Left renal cortex interstitium (tissue), 4 donors: ENCODE measurements around the gene NBAS. TPM values are rescaled to one million over a fixed set of nuclear protein-coding genes. Genes with fewer than 3 reads are reported as not detected.
"Not testable (repeated sequence)": the region's sequence is repeated elsewhere in the genome, so short reads cannot be mapped to it uniquely, and the experiment has no call there.

Experiments used
- DNase-seq, 4 donors: peaks; one replicate each; pipeline ENCODE4 v3.0.0-alpha.2; 2013; ENCODE audit warnings: low read depth in 4 of 4, low spot score in 2 of 4, missing footprints in 1 of 4
- polyA plus RNA-seq, 4 donors: library from polyadenylated mRNA; unstranded; fragments of 120-200 nt; gene quantifications; one replicate each; pipeline ENCODE4 v1.2.1, GENCODE V29; 2013; ENCODE audit not compliant: insufficient read length in 4 of 4

NBAS gene
- polyA plus RNA-seq, 4 donors: 59.5 to 62.8 (median 61.5) TPM

DNA sequence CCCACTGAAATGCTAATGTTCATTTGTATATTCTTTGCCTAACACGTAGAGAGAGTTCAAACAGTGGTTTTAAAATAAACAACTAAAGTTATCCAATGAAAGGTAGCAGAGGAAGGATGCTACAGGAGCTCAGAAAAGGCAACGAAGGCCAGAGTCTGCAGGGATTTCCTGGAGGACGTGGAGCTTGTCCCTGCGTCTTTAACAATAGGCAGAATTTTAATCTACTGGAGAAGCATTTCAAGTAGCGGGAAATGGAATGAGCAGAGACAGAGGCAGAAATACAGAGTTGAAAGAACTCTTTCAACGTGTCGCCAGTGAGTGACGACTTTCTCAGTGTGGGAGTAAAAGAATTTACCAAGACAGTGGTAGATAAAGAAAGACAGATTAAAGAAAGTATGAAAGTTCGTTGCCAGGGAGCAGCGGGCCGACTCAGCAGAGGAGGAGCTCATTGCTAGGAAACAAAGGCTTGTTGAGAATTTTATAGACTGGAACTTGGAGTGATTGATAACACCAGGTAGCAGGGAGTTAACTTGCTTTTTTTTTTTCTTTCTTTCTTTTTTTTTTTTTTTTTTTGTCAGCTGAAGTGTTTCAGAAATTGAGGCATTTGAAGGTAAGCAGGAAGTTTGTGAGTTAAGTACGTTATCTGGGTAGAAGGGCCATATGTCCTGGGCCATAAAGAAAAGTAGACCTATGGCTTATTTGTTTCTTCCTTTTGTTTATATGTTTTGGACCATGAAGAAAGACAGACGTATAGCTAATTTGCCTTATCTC, 625 bp upstream of the NBAS start:
- DNase-seq: peak; percentile 74 to 91 (median 83)

DNA sequence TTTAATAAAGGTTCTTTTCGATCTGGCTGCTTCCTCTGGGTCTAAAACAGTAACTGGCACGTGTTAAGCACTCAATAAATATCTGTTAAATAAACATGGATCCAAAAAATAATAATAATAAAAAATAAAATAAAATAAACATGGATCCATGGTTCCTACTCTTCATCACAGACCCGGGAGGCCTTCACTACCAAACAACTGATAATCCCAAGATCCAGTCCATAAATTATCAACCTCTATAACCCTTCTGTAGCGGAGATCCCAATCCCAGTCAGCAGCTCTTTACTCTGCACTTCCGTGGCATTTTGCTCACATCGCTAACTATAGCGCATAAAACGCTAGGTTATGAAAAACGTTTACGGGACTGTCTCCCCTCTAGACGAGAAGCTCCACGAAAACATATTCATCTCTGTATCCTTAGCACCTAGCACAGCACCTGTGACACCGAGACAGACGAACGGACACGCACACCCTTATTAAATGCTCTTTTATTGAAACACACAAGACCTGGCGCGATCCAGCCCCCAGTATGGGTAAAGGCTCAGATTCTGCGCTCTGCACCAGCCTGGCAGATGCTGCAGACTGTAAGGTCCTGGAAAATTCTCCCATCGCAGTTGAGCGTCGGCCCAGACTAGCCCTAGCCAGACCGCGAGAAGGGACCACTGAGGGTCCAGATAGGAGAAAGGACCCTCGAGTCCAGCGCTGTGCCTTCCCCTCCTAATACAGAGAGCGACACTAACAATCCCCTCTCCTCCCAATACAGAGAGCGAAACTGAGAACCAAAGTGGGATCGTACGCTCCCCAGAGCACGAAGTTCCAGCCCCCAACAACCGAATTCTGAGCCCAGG, 770 bp downstream of the NBAS start:
- DNase-seq: peak in 3 of 4 donors; percentile 31 to 38 (median 34)

DNA sequence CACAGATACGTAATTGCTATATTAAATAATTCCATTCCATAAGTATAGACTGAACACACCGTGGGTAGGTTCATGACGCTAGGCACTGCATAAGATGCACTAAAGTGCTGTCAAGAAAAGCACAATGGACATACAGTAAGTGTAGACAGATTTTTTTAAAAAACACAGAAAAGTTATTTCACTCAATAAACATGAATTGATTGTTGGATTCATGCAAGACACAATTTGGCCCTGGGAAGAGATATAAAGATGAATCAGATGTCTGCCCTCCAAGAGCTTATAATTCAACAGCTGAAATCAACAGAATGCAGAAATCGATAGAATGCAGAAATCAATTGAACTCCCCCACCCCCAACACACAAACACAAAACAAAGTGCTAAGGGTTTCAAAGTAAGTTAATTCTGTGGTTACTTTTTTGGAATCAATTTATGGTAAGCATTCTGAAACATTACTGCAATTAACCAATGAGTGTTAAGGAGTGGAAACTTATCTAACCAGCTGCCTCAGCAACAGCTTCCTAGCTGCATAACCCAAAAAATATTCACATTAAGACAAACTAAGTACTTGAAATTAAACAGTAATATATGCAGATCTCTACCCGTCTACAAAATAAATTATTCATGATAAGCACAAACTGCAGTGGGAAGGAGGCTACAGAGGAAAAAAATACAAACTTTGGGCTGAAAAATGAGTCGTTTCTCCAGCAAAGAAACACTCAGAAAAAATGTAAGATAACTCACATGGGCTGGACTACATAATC, 1.6 kb downstream of the NBAS start:
- no peak for DNase-seq

GRCh38 chr2:15557887-15558311, 3.2 kb downstream of the NBAS start:
- no peak for DNase-seq

- no peak for DNase-seq
Measured at GRCh38 chr2:15556311-15556930, 4.7 kb downstream of the NBAS start.

DNA sequence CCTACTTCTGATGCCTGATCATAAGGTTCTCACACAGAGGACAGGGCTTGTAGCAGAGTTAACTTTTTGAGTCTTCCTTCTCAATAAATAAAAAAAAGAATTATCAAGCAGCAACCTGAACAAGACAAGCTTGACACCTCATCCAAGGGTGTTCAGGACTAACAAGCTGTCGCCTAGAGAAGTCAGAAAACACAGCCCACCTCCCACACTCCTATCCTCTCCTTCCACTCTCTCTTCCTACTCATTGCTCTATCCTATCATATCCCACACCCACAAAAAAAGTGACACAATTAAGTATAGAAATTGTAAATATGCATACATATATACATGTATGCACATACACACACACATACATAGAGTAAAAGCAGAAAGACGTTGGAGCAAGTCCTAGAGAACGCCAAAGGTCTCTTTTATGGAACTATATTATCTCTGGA, 5.4 kb downstream of the NBAS start:
- no peak for DNase-seq

DNA sequence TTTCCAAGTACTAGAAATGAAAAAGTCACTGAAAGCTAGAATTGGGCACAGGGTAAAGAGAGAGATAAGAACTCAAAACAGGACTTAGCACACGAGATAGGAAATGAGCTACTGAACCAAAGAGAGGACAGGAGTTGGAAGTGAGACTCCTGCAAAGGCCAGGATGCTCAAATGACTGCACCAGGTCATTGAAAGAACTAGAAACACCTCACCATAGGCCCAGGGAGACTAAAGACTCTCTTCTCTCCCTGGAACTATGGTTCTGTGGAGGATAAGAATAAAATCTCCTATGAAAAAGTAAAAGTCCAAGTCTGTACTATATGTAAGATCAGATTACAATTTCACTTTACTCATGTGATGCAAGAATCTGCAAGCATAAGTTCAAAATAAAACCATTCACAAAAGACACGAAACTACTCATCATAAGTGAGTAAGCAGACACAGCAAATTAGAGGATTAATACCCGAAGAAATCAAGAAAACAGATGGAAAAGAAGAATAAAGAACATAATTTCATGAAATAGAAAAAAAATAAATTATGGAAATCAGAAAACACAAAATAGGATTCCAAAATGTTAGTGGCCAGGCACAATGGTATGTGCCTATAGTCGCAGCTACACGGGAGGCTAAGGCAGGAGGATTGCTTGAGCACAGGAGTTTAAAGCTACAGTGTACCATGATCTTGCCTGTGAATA, 6.5 kb downstream of the NBAS start:
- no peak for DNase-seq

DNA sequence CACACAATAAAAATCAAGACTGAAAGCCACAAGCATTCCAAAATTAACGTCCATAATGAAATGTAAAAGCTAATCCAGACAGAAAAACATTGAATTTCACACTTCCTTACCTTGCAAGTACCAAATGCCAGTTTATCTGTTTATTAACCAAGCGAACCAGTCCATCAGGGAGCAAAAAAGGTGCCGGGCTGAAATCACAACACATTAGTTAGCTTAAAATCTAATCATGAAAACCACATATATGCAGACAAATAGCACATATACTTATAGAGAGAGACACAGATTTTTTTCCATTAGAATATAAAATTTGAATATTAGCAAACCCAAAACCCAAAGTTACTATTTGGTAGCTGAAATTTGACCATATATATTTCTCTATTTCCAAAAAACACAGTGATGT, 7.2 kb downstream of the NBAS start:
- no peak for DNase-seq

DNA sequence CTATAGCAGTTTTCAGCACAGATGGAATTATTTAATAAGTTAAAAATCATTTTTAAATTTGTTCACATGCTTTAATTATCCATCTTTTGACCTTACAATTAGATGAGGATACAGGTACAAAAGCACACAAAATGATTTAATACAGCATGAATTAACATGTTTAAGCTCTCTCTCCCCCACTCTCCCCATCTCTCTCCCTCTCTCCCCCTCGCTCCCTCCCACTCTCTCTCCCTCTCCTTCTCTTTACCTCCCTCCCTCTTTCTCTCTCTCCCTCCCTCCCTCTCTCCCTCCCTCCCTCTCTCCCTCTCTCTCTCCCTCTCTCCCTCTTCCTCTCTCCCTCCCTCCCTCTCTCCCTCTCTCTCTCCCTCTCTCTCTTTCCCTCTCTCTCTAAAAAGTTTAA, 7.6 kb downstream of the NBAS start:
- no peak for DNase-seq

DNA sequence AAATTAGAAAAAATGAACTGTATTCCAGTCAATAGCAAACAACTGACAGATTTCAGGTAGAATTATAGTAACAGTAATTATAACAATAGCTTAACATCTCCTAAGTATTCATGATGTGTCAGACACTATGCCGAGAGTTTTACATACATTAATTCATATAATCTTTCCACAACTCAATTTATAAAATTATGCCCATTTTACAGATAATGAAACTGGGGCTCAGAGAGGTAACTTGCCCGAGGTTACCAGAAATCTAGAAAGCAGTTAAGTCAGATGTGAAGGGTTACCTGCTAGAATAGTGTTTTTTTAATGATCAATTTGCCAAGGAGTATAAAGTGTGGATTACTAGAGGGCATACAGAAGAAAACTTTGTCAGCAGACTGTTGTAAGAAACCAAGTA, 12.2 kb downstream of the NBAS start:
- no peak for DNase-seq

DNA sequence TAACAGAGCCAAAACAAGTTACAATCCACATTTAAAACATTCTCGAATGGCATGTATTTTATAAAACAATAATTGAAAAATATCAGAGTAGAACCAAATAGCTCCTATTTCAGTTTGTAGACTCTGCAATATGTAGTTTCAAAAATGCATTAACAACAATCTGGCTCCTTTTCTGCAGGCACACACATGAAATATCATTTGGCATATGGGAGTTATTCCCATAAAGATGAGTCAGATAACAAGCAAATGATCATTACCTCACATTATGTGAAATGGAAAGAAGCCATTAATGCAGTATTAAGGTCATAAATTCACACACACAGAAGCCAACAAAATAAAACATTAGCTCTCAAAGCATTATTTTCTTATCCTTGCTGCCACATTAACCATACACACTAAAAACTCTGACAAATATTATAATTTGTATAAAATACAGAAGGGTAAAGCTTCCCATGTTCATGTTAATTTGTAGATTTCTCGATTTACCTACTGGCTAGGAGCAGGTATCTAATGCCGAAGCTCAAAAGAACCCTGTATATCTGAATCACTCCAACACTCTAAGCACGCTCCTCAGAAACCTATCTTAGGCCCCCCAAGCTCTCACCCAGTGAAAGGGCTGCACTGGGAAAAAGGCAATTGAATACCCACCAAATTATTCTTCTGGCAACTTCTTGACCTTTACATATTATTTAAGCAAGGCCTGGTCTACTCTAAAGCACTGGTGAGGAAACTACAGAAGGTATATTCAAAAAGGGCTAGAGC, 13.8 kb downstream of the NBAS start:
- no peak for DNase-seq

GRCh38 chr2:15546297-15547098, 14.6 kb downstream of the NBAS start:
- no peak for DNase-seq

GRCh38 chr2:15544227-15544626, 16.9 kb downstream of the NBAS start:
- DNase-seq: no peak

DNA sequence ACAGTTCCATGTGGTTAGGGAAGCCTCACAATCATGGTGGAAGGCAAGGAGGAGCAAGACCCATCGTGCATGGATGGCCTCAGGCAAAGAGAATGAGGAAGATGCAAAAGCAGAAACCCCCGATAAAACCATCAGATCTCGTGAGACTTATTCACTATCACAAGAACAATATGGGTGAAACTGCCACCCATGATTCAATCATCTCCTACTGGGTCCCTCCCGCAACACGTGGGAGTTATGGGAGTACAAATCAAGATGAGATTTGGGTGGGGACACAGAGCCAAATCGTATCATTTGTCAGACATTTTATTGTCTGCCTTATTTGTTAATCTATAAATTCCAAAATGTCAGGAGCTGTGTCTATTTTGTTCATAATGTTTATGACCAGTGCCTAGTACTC, 17.6 kb downstream of the NBAS start:
- DNase-seq: no peak

DNA sequence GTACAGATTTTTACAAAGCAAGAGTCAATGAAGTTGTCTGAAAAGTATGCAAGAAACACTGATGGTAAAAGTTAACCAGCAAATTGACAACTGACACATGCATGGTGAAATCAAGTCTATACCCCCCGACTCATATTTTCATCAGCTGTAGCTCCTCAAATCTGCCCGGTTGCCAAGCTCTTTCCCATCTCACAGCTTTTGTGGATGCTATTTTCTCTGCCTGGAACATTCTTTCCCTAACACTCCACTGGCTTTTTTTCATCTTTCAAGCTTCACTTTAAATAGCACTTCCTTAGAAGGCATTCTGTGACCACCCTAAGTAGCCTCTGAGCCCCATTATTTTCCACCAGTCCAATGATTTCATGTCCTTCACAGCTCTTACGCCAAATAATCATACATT, 18.1 kb downstream of the NBAS start:
- DNase-seq: no peak

- not testable (repeated sequence) for DNase-seq
Measured at GRCh38 chr2:15542269-15542668, 18.9 kb downstream of the NBAS start.

DNA sequence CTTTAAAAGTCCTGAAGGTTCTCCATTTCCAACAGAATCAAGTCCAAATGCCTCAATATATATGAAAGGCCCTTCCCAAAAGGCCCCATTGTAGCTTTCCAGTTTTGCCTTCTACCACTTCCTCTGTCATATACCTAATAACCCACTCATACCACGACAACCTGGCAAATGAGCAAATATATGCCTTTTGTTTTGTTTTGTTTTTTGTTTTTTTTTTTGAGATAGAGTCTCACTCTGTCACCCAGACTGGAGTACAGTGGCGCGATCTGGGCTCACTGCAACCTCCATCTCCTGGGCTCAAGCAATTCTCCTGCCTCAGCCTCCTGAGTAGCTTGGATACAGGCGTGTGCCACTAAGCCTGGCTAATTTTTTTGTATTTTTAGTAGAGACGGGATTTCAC, 20.6 kb downstream of the NBAS start:
- not testable (repeated sequence) for DNase-seq

- no peak for DNase-seq
Measured at GRCh38 chr2:15539999-15540398, 21.1 kb downstream of the NBAS start.
